Measurements from ENCODE around the gene ABHD17B.

Gene ABHD17B

GRCh38 chr9:71925834-71926233 lies 14.8 kb upstream of the ABHD17B start:
- TF ChIP-seq, protein P1, sequence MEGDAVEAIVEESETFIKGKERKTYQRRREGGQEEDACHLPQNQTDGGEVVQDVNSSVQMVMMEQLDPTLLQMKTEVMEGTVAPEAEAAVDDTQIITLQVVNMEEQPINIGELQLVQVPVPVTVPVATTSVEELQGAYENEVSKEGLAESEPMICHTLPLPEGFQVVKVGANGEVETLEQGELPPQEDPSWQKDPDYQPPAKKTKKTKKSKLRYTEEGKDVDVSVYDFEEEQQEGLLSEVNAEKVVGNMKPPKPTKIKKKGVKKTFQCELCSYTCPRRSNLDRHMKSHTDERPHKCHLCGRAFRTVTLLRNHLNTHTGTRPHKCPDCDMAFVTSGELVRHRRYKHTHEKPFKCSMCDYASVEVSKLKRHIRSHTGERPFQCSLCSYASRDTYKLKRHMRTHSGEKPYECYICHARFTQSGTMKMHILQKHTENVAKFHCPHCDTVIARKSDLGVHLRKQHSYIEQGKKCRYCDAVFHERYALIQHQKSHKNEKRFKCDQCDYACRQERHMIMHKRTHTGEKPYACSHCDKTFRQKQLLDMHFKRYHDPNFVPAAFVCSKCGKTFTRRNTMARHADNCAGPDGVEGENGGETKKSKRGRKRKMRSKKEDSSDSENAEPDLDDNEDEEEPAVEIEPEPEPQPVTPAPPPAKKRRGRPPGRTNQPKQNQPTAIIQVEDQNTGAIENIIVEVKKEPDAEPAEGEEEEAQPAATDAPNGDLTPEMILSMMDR (IDR thresholded peaks at IDR 0.05; ENCODE audit: extremely low read depth, missing control alignments): no peak

DNA sequence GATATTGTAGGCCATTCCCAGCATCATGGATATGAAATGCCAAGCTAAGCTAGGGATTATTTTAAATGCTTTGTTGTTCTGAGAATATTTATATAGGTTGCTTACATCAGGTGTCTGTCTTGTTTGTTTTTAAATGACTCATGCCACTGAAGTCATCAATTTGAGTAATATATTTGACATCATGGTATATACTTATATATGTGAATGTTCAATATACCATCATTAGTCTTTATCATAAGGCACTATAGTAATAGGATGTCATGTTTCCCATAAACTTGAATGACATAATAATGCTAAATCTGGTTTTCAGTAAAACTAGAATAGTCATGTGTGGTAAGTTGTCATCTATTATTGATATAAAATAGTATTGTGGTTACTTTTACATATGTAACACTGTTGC lies 13.6 kb upstream of the ABHD17B start:
- TF ChIP-seq, protein P1 (IDR thresholded peaks at IDR 0.05; ENCODE audit: extremely low read depth, missing control alignments): no peak

More at GRCh38 chr9:71925834-71926233, 14.8 kb upstream of the ABHD17B start:
- DNase-seq (ENCODE audit: low spot score): no peak

DNA sequence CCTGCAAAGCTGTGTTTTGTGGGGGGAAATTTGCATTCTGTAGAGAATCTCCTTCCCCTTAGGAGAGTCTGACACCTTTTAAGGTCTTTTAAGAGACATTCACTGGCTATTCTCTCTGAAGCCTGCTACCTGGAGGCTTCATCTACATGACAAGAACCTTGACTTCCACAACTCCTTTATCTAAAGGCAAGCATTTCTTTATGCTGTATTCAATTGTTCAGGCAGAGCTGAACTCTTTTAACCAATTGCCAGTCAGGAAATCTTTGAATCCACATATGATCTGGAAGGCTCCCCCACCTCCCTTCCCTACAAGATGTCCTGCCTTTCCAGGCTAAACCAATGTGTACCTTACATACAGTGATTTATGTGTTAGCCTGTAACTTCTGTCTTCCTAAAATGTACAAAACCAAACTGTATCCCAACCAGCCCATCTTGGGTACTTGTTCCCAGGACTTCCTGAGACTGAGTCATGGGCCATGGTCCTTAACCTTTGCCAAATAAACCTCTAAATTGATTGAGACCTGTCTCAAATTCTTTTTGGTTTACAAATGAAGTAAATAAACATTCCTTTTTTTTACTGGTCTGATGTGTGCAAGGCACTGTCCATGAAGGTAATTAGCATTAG lies 10.3 kb upstream of the ABHD17B start:
- DNase-seq (ENCODE audit: low spot score): no peak
- TF ChIP-seq, protein P1 (IDR thresholded peaks at IDR 0.05; ENCODE audit: extremely low read depth, missing control alignments): no peak

More for the DNA sequence above, 13.6 kb upstream of the ABHD17B start:
- no peak for DNase-seq (ENCODE audit: low spot score)

- TF ChIP-seq, protein P1 (IDR thresholded peaks at IDR 0.05; ENCODE audit: extremely low read depth, missing control alignments): no peak
- DNase-seq (ENCODE audit: low spot score): no peak
Measured at GRCh38 chr9:71920456-71921189, 9.6 kb upstream of the ABHD17B start.

DNA sequence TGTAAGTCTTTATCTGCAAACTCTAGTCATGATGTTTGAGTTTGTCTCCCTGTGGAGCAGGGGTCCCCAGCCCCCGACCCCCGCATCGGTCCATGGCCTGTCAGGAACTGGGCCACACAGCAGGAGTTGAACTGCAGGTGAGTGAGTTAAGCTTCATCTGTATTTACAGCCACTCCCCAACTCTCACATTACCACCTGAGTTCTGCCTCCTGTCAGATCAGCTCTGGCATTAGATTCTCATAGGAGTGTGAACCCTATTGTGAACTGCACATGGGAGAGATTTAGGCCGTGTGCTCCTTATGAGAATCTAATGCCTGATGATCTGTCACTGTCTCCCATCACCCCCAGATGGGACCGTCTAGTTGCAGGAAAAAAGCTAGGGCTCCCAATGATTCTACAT lies 7.4 kb upstream of the ABHD17B start:
- DNase-seq (ENCODE audit: low spot score): no peak
- TF ChIP-seq, protein P1 (IDR thresholded peaks at IDR 0.05; ENCODE audit: extremely low read depth, missing control alignments): no peak

- TF ChIP-seq, protein P1 (IDR thresholded peaks at IDR 0.05; ENCODE audit: extremely low read depth, missing control alignments): no peak
- peak; percentile 25 for DNase-seq (ENCODE audit: low spot score)
Measured at GRCh38 chr9:71916834-71917534, 6.0 kb upstream of the ABHD17B start.

GRCh38 chr9:71915495-71915894 lies 4.5 kb upstream of the ABHD17B start:
- TF ChIP-seq, protein P1 (IDR thresholded peaks at IDR 0.05; ENCODE audit: extremely low read depth, missing control alignments): no peak
- no peak for DNase-seq (ENCODE audit: low spot score)
